ENCODE results near the gene SLC25A48.

The SLC25A48 gene

DNA sequence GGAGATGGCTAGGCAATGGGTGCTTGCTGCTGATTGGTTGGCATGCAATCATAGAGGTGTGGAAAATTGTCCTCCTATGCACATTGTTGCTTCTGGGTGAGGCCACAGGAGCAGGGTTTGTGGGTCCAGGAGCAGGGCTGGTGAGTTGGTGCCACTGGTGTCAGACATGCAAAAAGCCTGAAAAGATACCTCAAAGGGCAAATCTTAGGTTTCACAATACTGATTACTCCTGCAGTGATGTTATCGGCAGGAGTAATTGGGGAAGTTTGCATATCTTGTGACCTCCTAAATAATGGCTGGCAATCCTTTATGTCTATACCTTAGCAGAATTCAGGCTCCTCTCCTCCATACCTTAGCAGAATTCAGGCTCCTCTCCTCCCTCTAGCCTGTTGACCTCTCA lies 25.2 kb downstream of the SLC25A48 start:
- DNase-seq: no peak

- DNase-seq: no peak
Measured at GRCh38 chr5:135861641-135862040, 27.2 kb downstream of the SLC25A48 start.

DNA sequence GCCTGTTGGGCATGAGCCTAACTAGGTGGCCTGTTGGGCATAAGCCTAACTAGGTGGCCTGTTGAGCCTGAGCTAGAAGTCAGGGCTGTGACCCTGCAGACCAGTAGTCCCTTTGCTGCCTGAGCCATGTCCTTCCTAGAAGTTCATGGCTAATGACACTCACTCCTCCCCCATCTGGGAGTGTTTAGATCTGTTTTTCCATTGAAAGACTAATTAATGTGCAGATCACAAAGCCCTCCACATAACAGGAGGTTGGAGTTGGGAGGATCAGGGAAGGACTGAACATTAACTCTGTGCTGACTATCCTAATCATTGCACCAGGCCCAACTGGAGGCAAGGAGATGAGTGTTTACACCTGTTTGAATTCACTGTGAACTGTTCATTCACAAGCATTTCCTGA lies 27.6 kb downstream of the SLC25A48 start:
- no peak for DNase-seq

- DNase-seq: no peak
Measured at GRCh38 chr5:135862744-135863143, 28.3 kb downstream of the SLC25A48 start.

DNA sequence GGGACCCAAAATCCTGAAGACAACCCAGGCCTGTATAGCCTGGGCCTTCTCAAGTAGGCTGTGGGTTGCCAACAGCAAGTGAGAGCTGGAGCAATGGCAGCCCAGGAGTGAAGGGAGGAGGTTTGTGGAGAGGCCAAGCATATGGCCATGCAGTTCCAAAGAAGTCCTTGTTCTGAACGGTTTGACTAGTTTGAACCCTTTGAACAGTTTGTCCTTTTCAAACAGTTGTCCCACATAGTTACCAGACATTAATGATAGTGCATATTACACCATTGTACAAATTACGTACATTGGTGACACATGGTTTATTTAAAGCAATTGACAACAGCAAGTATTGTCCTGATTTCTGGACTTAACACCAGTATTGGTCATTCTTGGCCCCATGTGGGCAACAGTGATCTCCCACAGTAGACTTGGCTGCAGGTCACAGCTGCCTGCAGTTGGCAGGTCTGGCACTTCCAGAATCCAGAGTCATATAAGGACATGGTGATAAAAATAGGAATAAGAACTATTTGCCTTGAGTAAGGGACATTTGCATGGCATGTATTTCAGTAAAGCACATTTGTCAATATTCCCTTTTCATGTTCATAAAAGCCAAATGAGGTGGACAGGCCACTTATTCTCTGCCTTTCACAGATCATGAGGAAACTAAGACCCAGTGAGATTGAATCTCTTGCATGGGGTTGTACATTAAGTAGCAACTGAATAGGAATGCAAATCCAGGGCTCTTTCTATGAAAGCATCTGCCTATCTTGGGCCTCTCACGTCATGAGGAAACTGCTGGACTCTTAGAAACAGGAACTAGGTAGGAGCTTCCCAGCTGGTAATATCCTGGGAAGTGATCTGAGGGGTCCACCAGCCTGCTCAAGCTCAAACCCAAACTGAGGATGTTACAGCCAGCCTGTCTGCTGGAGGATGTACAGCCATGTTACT lies 30.3 kb downstream of the SLC25A48 start:
- no peak for DNase-seq

- DNase-seq: no peak
Measured at GRCh38 chr5:135866016-135866415, 31.6 kb downstream of the SLC25A48 start.

DNA sequence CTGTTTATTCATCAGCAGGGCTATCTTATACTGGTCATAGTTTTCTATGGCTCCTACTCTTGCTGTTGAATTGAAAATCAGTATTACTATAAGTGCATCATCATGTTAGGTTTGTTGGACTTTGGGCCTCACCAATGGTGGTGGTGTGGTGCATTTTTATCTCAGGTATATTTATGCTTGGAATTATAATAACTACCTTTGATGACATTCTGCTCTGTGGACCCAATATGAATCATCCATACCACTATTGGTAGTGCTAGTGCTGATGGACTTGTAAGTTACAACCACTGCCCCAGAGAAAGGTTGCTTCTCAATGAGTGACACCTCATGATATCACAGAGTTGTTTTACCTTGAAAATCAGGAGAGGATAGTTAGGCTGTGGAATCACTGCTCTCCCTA lies 33.1 kb downstream of the SLC25A48 start:
- DNase-seq: no peak

DNA sequence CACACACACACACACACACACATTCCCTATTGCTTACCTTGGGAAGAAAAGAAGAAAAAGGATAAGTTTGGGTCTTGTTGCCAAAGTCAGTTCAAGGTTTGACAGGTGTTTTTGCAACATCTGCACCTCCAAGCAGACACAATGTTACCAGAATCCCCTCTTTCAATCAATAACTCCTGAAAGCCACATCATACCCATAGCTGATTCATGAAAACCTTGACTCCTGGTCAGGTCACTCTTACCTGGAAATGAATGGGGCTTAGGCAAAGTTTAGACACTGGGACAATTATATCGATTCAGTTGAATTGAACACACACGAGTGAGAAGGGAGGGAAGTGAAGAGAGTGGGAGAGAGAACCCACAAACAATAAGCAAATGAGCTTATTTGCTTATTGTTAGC lies 34.2 kb downstream of the SLC25A48 start:
- no peak for DNase-seq

GRCh38 chr5:135869276-135869675 lies 34.8 kb downstream of the SLC25A48 start:
- DNase-seq: no peak

GRCh38 chr5:135869935-135870334 lies 35.5 kb downstream of the SLC25A48 start:
- DNase-seq: no peak

DNA sequence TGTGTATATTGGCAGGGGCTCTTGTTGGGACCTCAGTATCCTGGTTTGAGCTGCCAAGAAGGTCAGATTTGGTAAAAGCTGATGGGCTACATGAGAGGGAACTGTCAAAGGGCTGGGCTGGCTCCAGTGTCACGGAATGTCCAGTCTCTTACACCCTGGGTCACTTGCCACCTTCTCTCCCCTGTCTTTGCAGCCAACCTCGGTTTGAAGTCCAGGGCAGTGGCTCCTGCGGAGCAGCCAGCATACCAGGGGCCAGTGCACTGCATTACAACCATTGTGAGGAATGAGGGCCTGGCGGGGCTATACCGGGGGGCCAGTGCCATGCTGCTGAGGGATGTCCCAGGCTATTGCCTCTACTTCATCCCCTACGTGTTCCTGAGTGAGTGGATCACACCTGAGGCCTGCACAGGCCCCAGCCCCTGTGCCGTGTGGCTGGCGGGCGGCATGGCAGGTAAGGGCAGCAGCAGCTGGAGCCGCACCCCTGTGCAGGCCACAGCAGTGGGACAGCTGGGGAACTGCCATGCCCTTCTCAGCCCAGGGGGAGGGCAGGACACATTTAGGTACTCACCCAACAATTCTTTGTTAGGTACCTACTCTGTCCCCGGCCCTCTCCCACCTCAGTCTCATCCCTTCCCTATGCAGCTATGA lies 36.9 kb downstream of the SLC25A48 start:
- no peak for DNase-seq

DNA sequence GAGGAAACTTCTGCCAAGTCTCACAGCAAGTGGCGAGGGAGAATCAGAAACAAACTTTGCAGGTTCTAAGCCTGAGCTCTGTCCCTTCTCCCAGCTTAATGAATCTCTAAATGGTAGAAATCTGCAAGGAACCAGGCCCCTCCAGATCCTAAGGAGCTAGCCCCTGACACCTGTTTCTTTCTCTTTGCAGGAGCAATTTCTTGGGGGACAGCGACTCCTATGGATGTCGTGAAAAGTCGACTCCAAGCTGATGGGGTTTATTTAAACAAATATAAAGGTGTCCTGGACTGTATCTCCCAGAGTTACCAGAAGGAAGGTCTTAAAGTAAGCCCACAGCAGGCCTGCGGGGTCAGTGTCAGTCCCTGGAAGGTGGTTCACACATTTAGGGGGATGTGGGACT lies 39.4 kb downstream of the SLC25A48 start:
- no peak for DNase-seq

DNA sequence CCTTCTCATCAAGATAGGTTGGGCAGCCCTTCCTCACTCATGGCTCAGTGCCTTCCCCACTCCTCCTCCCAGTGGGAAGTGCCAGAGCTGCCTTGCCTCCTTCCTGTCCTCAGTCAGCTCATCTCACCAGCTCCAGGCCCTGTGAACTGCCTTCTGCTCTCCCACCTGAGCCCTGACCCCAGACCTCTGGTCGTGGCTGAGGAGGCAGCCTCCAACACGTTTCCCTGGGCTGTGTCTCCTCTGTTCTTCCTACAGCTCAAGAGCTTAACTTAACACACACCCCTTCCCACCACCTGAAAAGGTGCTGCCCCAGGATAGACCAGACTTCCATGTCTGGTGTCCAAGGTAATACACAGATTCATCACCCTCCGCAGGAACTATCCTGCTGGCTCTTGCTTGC lies 40.0 kb downstream of the SLC25A48 start:
- no peak for DNase-seq

GRCh38 chr5:135875567-135875966 lies 41.1 kb downstream of the SLC25A48 start:
- no peak for DNase-seq

GRCh38 chr5:135876146-135876545 lies 41.7 kb downstream of the SLC25A48 start:
- DNase-seq: no peak

- DNase-seq: no peak
Measured at GRCh38 chr5:135877570-135878155, 43.2 kb downstream of the SLC25A48 start.

- DNase-seq: no peak
Measured at GRCh38 chr5:135878156-135878620, 43.7 kb downstream of the SLC25A48 start.

GRCh38 chr5:135879591-135879990 lies 45.1 kb downstream of the SLC25A48 start:
- no peak for DNase-seq

- DNase-seq: no peak
Measured at GRCh38 chr5:135880278-135880677, 45.8 kb downstream of the SLC25A48 start.

GRCh38 chr5:135880801-135881200 lies 46.3 kb downstream of the SLC25A48 start:
- no peak for DNase-seq

GRCh38 chr5:135881244-135881643 lies 46.8 kb downstream of the SLC25A48 start:
- no peak for DNase-seq

GRCh38 chr5:135881819-135882218 lies 47.4 kb downstream of the SLC25A48 start:
- no peak for DNase-seq

GRCh38 chr5:135883026-135883425 lies 48.6 kb downstream of the SLC25A48 start:
- no peak for DNase-seq

DNA sequence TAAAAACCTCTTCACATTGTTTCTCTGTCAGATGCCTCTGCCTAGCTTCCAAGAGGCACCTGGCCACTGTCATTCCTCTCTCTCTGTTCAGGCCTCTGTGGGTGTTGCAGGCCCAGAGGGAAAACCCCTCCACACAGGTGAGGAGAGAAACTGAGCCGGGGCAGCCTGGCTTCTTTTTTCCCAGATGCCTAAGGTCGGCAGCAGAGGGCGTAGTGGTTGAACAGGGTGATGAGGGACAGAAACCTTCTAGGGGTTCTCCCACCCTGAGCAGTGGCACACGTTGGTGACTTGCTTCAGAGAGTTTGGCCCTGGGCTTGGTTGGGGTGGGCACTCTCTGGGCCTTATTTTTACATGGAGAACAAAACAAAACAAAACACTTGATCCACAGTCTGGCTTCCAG lies 49.0 kb downstream of the SLC25A48 start:
- DNase-seq: no peak
